Measurements from ENCODE around the gene PARVB. TPM values are rescaled to one million over a fixed set of nuclear protein-coding genes. Genes with fewer than 3 reads are reported as not detected.

The PARVB gene
- 111 and 117 TPM in 2 replicates for total RNA-seq (2013; cell fraction: nucleolus; rRNA removed)
- total RNA-seq (2014; rRNA removed) (134 and 152 TPM in 2 replicates), total RNA-seq (2014; rRNA removed; fragmentation: Illumina TruSeq; extraction: Trizol) (69.7 and 70.3 TPM in 2 replicates), total RNA-seq (2021) (154 and 159 TPM in 2 replicates), polyA plus RNA-seq (2011; rRNA removed) (206 and 264 TPM in 2 replicates), polyA plus RNA-seq (2014; fragmentation: Illumina TruSeq; extraction: Trizol) (40.7 and 82.2 TPM in 2 replicates), polyA plus RNA-seq (2014; fragmentation: Nextera tagmentation; extraction: Ambion mirVana) (1 to 10 TPM; 5.2 to 7.1 TPM), polyA plus RNA-seq (2014; rRNA removed) (239 and 255 TPM in 2 replicates), polyA plus RNA-seq (2016; fragmentation: Nextera tagmentation; extraction: Ambion mirVana) (10 to 100 TPM; 60.9 to 66.9 TPM), polyA minus RNA-seq (2011; rRNA and poly(A)+ RNA removed) (124 and 137 TPM in 2 replicates), Bru-seq, nascent RNA (percentile 82 among the genes with signal in this experiment), BruChase-seq, experiment 1, labeled RNA remaining after a 6-hour chase (percentile 85 among the genes with signal in this experiment), BruChase-seq, experiment 2, labeled RNA remaining after a 2-hour chase (percentile 74 among the genes with signal in this experiment)
- 66.8 TPM for polyA plus RNA-seq (2011; ENCODE audit: low read depth)
- 342 and 427 TPM in 2 replicates for polyA plus RNA-seq (2011; cell fraction: cytosol; rRNA removed)
- 245 and 262 TPM in 2 replicates for polyA plus RNA-seq (2011; cell fraction: nucleus; rRNA removed)
- polyA plus RNA-seq (2012) = 179 and 250 TPM in 2 replicates
- 41.4 and 42.4 TPM in 2 replicates for polyA minus RNA-seq (2011; cell fraction: cytosol; rRNA and poly(A)+ RNA removed)
- 18.9 and 21.1 TPM in 2 replicates for polyA minus RNA-seq (2011; cell fraction: nucleus; rRNA and poly(A)+ RNA removed)
- long read RNA-seq, experiment 1, full-length matches to known transcripts = 5 of 11 reads
- long read RNA-seq, experiment 1, partial matches to known transcripts = 1 of 11 reads
- long read RNA-seq, experiment 1, other reads (novel, unspliced or antisense) = 5 of 11 reads
- long read RNA-seq, experiment 2, partial matches to known transcripts = 1 of 12 reads
- long read RNA-seq, experiment 2, other reads (novel, unspliced or antisense) = 11 of 12 reads

- SMC1A ChIA-PET (ENCODE audit: uncharacterized antibody, unreplicated experiment) = interaction anchor here (0.6 to 4.3 kb wide), 9 partner anchors 9 to 1901 kb away, joined by 3 to 29 read pairs (median 4); no protein-coding TSS in a partner anchor
- in situ Hi-C loops (cut with MboI) = no loop called here
- no peak; the same call in 1 of the 2 replicates for TF ChIP-seq SMARCA5 (IDR thresholded peaks at IDR 0.05)
- TF ChIP-seq MAX (IDR thresholded peaks at IDR 0.05; ENCODE audit: low read depth, low read length) = no peak
- 0 out of 2 replicates have a peak, but pooled peaks have one; percentile 48 for TF ChIP-seq SIN3A (IDR thresholded peaks at IDR 0.05; ENCODE audit: low read depth, low read length)
- no peak for TF ChIP-seq CREB1 (IDR thresholded peaks at IDR 0.05; ENCODE audit: low read depth)
- no peak for TF ChIP-seq IRF4 (IDR thresholded peaks at IDR 0.05; ENCODE audit: low read depth, low read length)
- no peak for TF ChIP-seq STAT3 (IDR thresholded peaks at IDR 0.05; ENCODE audit: low read depth, low read length)
- TF ChIP-seq SP1 (IDR thresholded peaks at IDR 0.05; ENCODE audit: low read depth, low read length) = no peak
- TF ChIP-seq ATF7 (IDR thresholded peaks at IDR 0.05; ENCODE audit: low read depth) = no peak
- TF ChIP-seq RB1 (IDR thresholded peaks at IDR 0.05; ENCODE audit: borderline replicate concordance) = no peak
- no peak for TF ChIP-seq CUX1 (IDR thresholded peaks at IDR 0.05; ENCODE audit: insufficient replicate concordance, low read depth, low read length)
- TF ChIP-seq KAT2A (conservative IDR thresholded peaks at IDR 0.05; ENCODE audit: control insufficient read depth, low read depth, low read length) = no peak
- TF ChIP-seq STAT1 (conservative IDR thresholded peaks at IDR 0.05) = no peak
- TF ChIP-seq ZBED1 (IDR thresholded peaks at IDR 0.05; ENCODE audit: borderline replicate concordance) = no peak
- TF ChIP-seq PAX8 (IDR thresholded peaks at IDR 0.05) = no peak
Observed at GRCh38 chr22:44024288-44024921, at the start of gene PARVB. PARVB (plus strand) TSS chr22:44024302; CDS start chr22:44024340, 38 bp downstream.

More at GRCh38 chr22:44024288-44024921, at the start of gene PARVB:
- ATAC-seq (peak; percentile 18), FAIRE-seq (no peak), DNase-seq (ENCODE audit: low read depth, low spot score) (no peak)
- H3K9me3 ChIP-seq (replicated peaks; ENCODE audit: control insufficient read depth, insufficient read depth, low read length) = no peaks in the 10 kb centered on the region
- H3K27ac ChIP-seq (ENCODE audit: control insufficient read depth, insufficient read depth) = peak within 1 kb of the TSS; percentile 100
- H4K20me1 ChIP-seq (ENCODE audit: control insufficient read depth, insufficient read depth) = no peaks in the 10 kb centered on the region
- peak within 1 kb of the TSS; percentile 91 for H3K4me3 ChIP-seq
- H3K36me3 ChIP-seq (ENCODE audit: control insufficient read depth in 2 of 2, insufficient read depth in 2 of 2, low read length in 1 of 2) = peaks cover 0 to 9% of the 10 kb centered on the region in 2 experiments; a peak in 1 of 4 replicates
- H3K9ac ChIP-seq (ENCODE audit: control insufficient read depth, insufficient read depth, low read length) = peak within 1 kb of the TSS; percentile 99
- intact Hi-C loops (cut with micrococcal nuclease; ENCODE audit: unreplicated experiment) = no loop called here
- WGBS (ENCODE audit: insufficient coverage, insufficient replicate concordance, low lambda C conversion rate, missing lambda C conversion rate) = 2% methylated on average over 53 of the region's 83 CpGs
- H3K4me1 ChIP-seq (ENCODE audit: control insufficient read depth, insufficient read depth, low read length) = peaks cover 14% of the 10 kb centered on the region
- peaks cover 72% of the 10 kb centered on the region for H3K79me2 ChIP-seq (ENCODE audit: control insufficient read depth, insufficient read depth, low read length)
- BruUV-seq (replicated peaks) = no TSS peak
- ChIA-PET CTCF (interaction anchor here (1.2 to 9.4 kb wide), 3 partner anchors 9 to 57 kb away, joined by 3 to 74 read pairs (median 7); no protein-coding TSS in a partner anchor), POLR2A (interaction anchor here (0.5 to 3.6 kb wide), 11 partner anchors 12 to 523 kb away, joined by 3 to 23 read pairs (median 4); no protein-coding TSS in a partner anchor), RAD21 (ENCODE audit: unreplicated experiment) (interaction anchor here (2.4 to 4.9 kb wide), 2 partner anchors 19 to 31 kb away, joined by 10 to 42 read pairs; no protein-coding TSS in a partner anchor)
- H2AFZ ChIP-seq (ENCODE audit: control insufficient read depth, low read depth, low read length) = peak within 1 kb of the TSS; percentile 77
- H3K4me2 ChIP-seq (ENCODE audit: control insufficient read depth, insufficient read depth) = peak within 1 kb of the TSS; percentile 87
- no peaks in the 10 kb centered on the region for H3K27me3 ChIP-seq (replicated peaks in 1 of 2; ENCODE audit: control insufficient read depth in 2 of 2, insufficient read depth in 2 of 2, low read length in 1 of 2)

Measured in GM12878 (cell line).